Fibroblast of gingiva (primary cell): Measurements from ENCODE around the gene ALOXE3.
A peak's percentile ranks its signal among the peaks of the same experiment; 100 is the strongest.
"Not testable (repeated sequence)": the region's sequence is repeated elsewhere in the genome, so short reads cannot be mapped to it uniquely, and the experiment has no call there.

Experiments used
- DNase-seq: peaks from one replicate; pipeline ENCODE4 v3.0.0-alpha.2; 2011; ENCODE audit warnings: low read depth

The ALOXE3 gene

GRCh38 chr17:8091033-8091687 is 27.2 kb downstream of the ALOXE3 start:
- no peak for DNase-seq

GRCh38 chr17:8089728-8090127 is 28.6 kb downstream of the ALOXE3 start:
- no peak for DNase-seq

GRCh38 chr17:8087952-8088230 is 30.4 kb downstream of the ALOXE3 start:
- no peak for DNase-seq

GRCh38 chr17:8087075-8087951 is 31.0 kb downstream of the ALOXE3 start, which contains the start of gene ALOX12B:
Gene ALOX12B (minus strand): TSS chr17:8087716. CDS start chr17:8087442, 274 bp downstream.
- DNase-seq = no peak

- no peak for DNase-seq
These were observed 34.1 kb downstream of the ALOXE3 start for GRCh38 chr17:8084250-8084649.

GRCh38 chr17:8082292-8082691 is 36.0 kb downstream of the ALOXE3 start:
- DNase-seq = no peak

- no peak for DNase-seq
These were observed 36.4 kb downstream of the ALOXE3 start for GRCh38 chr17:8081876-8082275.

GRCh38 chr17:8080799-8081219 is 37.5 kb downstream of the ALOXE3 start:
- DNase-seq = no peak

GRCh38 chr17:8080208-8080798 is 38.0 kb downstream of the ALOXE3 start:
- DNase-seq = no peak

- peak; percentile 13 for DNase-seq
These were observed 38.8 kb downstream of the ALOXE3 start for GRCh38 chr17:8079291-8080207.

GRCh38 chr17:8077939-8078338 is 40.4 kb downstream of the ALOXE3 start:
- DNase-seq = not testable (repeated sequence)

- DNase-seq = no peak
These were observed 41.6 kb downstream of the ALOXE3 start for GRCh38 chr17:8076502-8077266.

- DNase-seq = no peak
These were observed 42.6 kb downstream of the ALOXE3 start for GRCh38 chr17:8075574-8076342.

GRCh38 chr17:8075081-8075480 is 43.2 kb downstream of the ALOXE3 start:
- no peak for DNase-seq

- DNase-seq = no peak
These were observed 43.8 kb downstream of the ALOXE3 start for GRCh38 chr17:8074554-8074953.

- DNase-seq = peak; percentile 42
These were observed 44.5 kb downstream of the ALOXE3 start for GRCh38 chr17:8073627-8074484.

- DNase-seq = no peak
These were observed 45.4 kb downstream of the ALOXE3 start for GRCh38 chr17:8072729-8073461.

GRCh38 chr17:8072341-8072728 is 46.0 kb downstream of the ALOXE3 start:
- DNase-seq = no peak

GRCh38 chr17:8071496-8071895 is 46.8 kb downstream of the ALOXE3 start:
- no peak for DNase-seq
